IPS DF 6.9 (cell line): ENCODE data around the gene BORCS8.
"Not testable (repeated sequence)": the region's sequence is repeated elsewhere in the genome, so short reads cannot be mapped to it uniquely, and the experiment has no call there.

ENCODE experiments used
- DNase-seq: peaks from one replicate; pipeline ENCODE4 v3.0.0-alpha.2; 2013; ENCODE audit warnings: low read depth, low spot score
- H3K27ac ChIP-seq: one replicate; pipeline ENCODE4 v1.5.1; 2013; ENCODE audit warnings: low read length, control low read depth
- H3K27me3 ChIP-seq: 2 replicates; pipeline ENCODE4 v1.6.1; 2013; ENCODE audit warnings: mild to moderate bottlenecking, low read length; ENCODE audit not compliant: control insufficient read depth, insufficient read depth
- H3K36me3 ChIP-seq: 2 replicates; pipeline ENCODE4 v1.6.1; 2013; ENCODE audit warnings: low read length; ENCODE audit not compliant: control insufficient read depth, insufficient read depth
- H3K4me1 ChIP-seq: 2 replicates; pipeline ENCODE4 v1.6.1; 2013; ENCODE audit warnings: low read length; ENCODE audit not compliant: control insufficient read depth, insufficient read depth
- H3K4me3 ChIP-seq: 2 replicates; pipeline ENCODE4 v1.5.1; 2013; ENCODE audit warnings: mild to moderate bottlenecking, low read length
- H3K9me3 ChIP-seq: 2 replicates; pipeline ENCODE4 v1.6.1; 2013; ENCODE audit warnings: low read length, inconsistent platforms; ENCODE audit not compliant: control insufficient read depth, insufficient read depth
- WGBS: extraction: QIAGEN DNeasy Blood & Tissue Kit; methylation state at CpG from one replicate; pipeline ENCODE4 v1.1.7; 2013; ENCODE audit warnings: mixed read lengths, missing lambda C conversion rate; ENCODE audit not compliant: insufficient read length, insufficient coverage; 5-methylcytosine and 5-hydroxymethylcytosine counted together

BORCS8 gene

DNA sequence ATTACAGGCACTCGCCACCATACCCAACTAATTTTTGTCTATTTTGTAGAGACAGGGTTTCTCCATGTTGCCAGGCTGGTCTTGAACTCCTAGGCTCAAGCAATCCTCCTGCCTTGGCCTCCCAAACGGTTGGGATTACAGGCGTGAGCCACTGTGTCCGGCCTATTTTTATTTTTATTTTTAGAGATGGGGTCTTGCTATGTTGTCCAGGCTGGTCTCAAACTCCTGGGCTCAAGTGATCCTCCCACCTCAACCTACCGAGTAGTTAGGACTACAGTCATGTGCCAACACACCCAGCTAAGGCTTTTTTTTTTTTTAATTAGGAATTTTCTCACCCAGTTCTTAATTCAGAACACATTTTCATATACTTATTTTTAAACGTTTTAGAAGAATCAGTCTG is 56.2 kb downstream of the BORCS8 start:
- not testable (repeated sequence) for H3K27me3 ChIP-seq, DNase-seq, H3K4me1 ChIP-seq, H3K27ac ChIP-seq, H3K9me3 ChIP-seq, H3K4me3 ChIP-seq, H3K36me3 ChIP-seq
- no CpG with 5 or more reads among the region's 6 CpGs for WGBS

DNA sequence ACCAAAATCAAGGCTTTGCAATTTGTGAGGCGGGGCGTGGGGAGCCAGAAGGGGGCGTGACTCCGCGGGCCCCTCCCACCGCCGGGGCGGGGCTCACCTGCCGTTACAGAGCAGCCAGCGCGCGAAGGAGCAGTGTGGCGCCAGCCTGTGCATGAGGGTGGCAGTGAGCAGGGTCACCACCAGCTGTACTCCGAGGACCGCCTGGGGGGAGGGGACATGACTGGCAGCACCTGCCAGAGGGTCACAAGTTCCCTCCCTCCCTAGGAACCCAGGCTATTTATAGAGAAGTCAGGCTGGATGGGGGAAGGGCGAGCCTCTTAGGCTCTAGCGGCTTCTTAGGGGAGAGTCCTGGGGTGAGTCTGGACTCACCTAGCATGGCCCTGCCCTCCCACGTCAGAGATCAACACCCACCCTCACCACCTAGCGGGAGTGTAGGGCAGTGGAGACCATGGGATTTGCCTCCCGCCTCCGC is 57.2 kb downstream of the BORCS8 start:
- Histone ChIP-seq H3K9me3 (peaks cover 4% of the 10 kb centered on the region; the same call in 1 of the 2 replicates), H3K4me3 (no peak overlapping the region; the same call in 1 of the 2 replicates), H3K36me3 (no peaks in the 10 kb centered on the region; the same call in 1 of the 2 replicates), H3K4me1 (peaks cover 1% of the 10 kb centered on the region), H3K27me3 (no peaks in the 10 kb centered on the region), H3K27ac (no peak overlapping the region)
- peak; percentile 41 for DNase-seq
- no CpG with 5 or more reads among the region's 21 CpGs for WGBS

DNA sequence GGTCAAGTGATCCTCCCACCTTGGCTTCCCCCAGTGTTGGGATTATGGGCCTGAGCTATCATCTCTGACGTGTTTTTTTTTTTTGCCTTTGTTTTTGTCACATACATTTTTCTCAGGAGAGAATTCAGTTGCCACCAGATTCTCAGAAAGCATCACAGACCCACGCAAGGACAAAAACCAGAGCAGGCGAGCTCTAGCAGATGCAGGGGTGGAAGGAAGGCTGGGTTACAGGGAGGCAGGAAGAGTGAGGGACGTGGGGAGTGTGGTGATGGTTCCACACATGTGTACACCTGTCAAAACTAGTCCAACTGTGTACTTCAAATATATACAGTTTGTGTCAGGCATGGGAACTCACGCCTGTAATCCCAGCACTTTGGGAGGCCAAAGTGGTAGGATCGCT is 58.0 kb downstream of the BORCS8 start:
- no CpG with 5 or more reads among the region's 6 CpGs for WGBS
- H3K4me1 ChIP-seq, result peaks cover 1% of the 10 kb centered on the region
- peaks cover 4% of the 10 kb centered on the region; the same call in 1 of the 2 replicates for H3K9me3 ChIP-seq
- no peak overlapping the region for H3K4me3 ChIP-seq
- H3K27ac ChIP-seq, result no peak overlapping the region
- DNase-seq, result no peak
- no peaks in the 10 kb centered on the region for H3K27me3 ChIP-seq
- H3K36me3 ChIP-seq, result no peaks in the 10 kb centered on the region; the same call in 1 of the 2 replicates

DNA sequence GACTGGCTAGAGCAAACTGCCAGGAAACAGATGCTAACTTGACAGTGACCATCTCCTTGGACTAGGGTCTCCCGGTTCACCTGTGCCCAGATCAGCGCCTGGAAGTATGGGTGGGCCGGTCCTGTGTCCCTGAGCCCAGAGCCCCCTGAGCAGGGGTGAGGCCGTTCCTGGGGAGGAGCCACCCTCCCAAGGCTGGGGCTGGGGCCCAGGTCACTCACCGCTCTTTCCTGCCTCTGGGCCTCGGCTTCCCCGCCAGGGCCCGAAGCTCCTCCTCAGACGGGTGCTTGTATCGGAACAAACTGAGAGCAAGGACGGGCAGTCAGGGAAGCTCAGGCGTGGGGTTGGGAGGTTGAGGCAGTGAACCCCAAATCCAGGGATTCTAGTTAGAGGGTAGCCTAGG is 59.0 kb downstream of the BORCS8 start:
- H3K4me1 ChIP-seq, result peaks cover 1% of the 10 kb centered on the region
- H3K9me3 ChIP-seq, result peaks cover 4% of the 10 kb centered on the region; the same call in 1 of the 2 replicates
- no peak overlapping the region for H3K4me3 ChIP-seq
- no peaks in the 10 kb centered on the region for H3K27me3 ChIP-seq
- H3K27ac ChIP-seq, result no peak overlapping the region
- no CpG with 5 or more reads among the region's 12 CpGs for WGBS
- DNase-seq, result no peak
- no peaks in the 10 kb centered on the region; the same call in 1 of the 2 replicates for H3K36me3 ChIP-seq

DNA sequence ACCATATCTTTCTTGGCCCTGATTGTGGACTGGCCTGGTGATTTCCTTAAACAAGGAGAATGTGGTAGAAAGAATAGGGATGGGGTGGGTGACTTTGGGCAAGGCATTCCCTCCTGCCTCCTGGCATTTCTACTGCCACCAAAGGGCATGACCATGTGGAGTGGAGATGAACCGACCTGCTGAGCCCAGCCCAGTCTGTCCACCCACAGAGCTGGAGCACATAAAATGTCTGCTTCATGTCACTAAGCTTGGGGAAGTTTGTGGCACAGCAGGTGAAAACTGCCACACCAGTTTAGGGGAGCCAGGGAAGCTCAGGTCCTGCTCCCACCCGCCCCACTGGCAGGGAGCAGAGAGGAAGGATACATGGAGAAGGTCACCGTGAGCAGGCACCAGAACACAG is 60.0 kb downstream of the BORCS8 start:
- Histone ChIP-seq H3K4me1 (peaks cover 1% of the 10 kb centered on the region; the same call in 1 of the 2 replicates), H3K4me3 (no peak overlapping the region), H3K9me3 (peaks cover 4% of the 10 kb centered on the region; the same call in 1 of the 2 replicates), H3K27ac (no peak overlapping the region), H3K36me3 (no peaks in the 10 kb centered on the region; the same call in 1 of the 2 replicates), H3K27me3 (no peaks in the 10 kb centered on the region)
- no peak for DNase-seq
- WGBS, result no CpG with 5 or more reads among the region's 3 CpGs
